HL-60 (cell line): ENCODE measurements around the gene NOXO1.
"Not testable (repeated sequence)": the region's sequence is repeated elsewhere in the genome, so short reads cannot be mapped to it uniquely, and the experiment has no call there.

ENCODE experiments used
- CTCF ChIP-seq: IDR thresholded peaks from one replicate; pipeline ENCODE4 v1.5.1; 2011; ENCODE audit warnings: low read length, control low read depth, inconsistent platforms; ENCODE audit not compliant: insufficient read depth
- SPI1 ChIP-seq: IDR thresholded peaks from 2 replicates; pipeline ENCODE4 v1.6.1; 2012; ENCODE audit warnings: low read depth, mild to moderate bottlenecking, borderline replicate concordance

GRCh38 chr16:1962161-1963153, 18.8 kb downstream of the NOXO1 start:
- not testable (repeated sequence) for TF ChIP-seq CTCF, SPI1
